Activated T-cell treated with anti-CD3 and anti-CD28 coated beads, Interleukin-2, amount 50 U/mL, for 72 hours (primary cell): ENCODE data around the gene VSTM2B. TPM values are rescaled to one million over a fixed set of nuclear protein-coding genes. Genes with fewer than 3 reads are reported as not detected.

Experiments
- ATAC-seq, 2 donors: fragments of 150-1000 bp; cut with Tn5 transposase; replicated peaks in 1 of 2; 2 replicates each; pipeline ENCODE4 v1.10.0; 2021; ENCODE audit warnings: moderate library complexity in 2 of 2, mild to moderate bottlenecking in 1 of 2
- DNase-seq, 2 donors: peaks; one replicate each; pipeline ENCODE4 v3.0.0; 2021 to 2022; ENCODE audit warnings: mixed read lengths in 1 of 2
- H3K27ac Mint-ChIP-seq: one replicate; pipeline ENCODE4 v1.8.0; 2022; ENCODE audit warnings: mild to moderate bottlenecking, moderate library complexity, mixed read lengths
- H3K27me3 Mint-ChIP-seq: one replicate; pipeline ENCODE4 v1.8.0; 2022; ENCODE audit warnings: low read depth, mixed read lengths
- H3K36me3 Mint-ChIP-seq, 2 donors: one replicate each; pipeline ENCODE4 v1.8.0; 2022; ENCODE audit warnings: mixed read lengths in 2 of 2, mild to moderate bottlenecking in 1 of 2; ENCODE audit not compliant: insufficient read depth in 2 of 2
- H3K4me1 Mint-ChIP-seq: one replicate; pipeline ENCODE4 v1.8.0; 2022; ENCODE audit warnings: low read depth, mixed read lengths
- H3K4me3 Mint-ChIP-seq, 2 donors: one replicate each; pipeline ENCODE4 v1.8.0; 2022; ENCODE audit warnings: mild to moderate bottlenecking in 2 of 2, mixed read lengths in 2 of 2, moderate library complexity in 2 of 2
- H3K9me3 Mint-ChIP-seq, 2 donors: one replicate each; pipeline ENCODE4 v1.8.0; 2022; ENCODE audit warnings: mixed read lengths in 2 of 2
- total RNA-seq, 2 donors: library from RNA; stranded (reverse); gene quantifications; one replicate each; pipeline ENCODE4 v1.2.3, GENCODE V29; 2022

The VSTM2B gene
- total RNA-seq, 2 donors from 2014 or later = not detected

DNA sequence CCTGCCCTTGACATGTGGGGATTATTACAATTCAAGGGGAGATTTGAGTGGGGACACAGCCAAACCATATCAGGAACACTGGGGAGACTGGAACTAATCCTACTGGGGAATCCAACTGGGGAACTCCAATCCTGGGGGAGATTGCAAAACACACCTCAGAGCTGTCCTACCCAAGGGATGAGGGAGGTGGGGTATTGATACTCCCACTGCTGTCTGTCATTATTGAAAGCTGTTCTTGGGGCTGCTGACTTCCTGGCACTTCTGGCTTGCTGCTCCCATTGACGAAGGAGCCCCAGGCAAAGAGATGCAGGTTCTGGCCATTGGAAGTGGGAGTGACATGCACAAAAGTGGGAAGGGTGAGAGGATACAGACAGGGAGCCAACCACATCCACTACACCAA, 55.6 kb downstream of the VSTM2B start:
- ATAC-seq (no peak), DNase-seq (no peak)
- Mint-ChIP-seq H3K4me1 (peaks cover 43% of the 10 kb centered on the region), H3K9me3 (peaks cover 4 to 9% of the 10 kb centered on the region in 2 donors), H3K4me3 (no peak overlapping the region), H3K36me3 (peaks cover 8 to 10% of the 10 kb centered on the region in 2 donors), H3K27ac (no peak overlapping the region), H3K27me3 (peaks cover 74% of the 10 kb centered on the region)

DNA sequence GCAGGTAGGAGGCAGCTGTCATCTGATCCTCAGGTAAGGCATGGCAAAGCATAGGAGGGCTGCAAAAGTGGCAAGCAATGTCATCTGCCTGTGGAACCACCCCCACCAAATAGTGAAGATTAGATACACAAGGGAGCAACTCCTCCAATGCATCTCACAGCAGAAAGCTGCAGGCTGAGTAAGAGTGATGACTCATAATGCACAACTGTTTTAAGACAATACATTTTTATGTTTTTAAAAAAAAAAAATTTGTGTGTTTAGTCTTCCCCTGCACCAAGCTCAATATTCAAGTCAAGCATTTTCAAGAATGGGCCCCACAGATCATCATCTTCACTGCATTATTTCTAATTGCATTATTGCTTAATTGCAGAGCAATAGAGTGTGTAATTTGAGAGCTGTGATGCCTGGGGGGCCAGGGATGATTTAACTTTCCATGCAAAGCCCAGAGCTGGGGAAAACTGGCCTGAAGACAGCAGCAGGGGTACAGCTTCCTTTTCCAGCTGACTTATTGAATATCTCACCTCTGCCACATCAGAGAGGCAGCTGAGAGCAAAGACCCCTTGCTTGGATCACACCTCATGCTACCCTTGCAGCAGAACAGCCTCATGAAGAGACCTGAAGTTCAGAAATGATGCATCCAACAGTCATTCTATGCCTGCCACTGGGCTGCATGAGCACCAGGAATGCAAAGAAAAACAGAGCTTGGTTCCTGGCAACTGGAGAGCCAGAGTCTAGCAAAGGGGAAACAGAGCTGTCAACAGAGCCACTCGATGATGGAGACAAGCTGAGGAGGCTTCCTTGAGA, 57.6 kb downstream of the VSTM2B start:
- peaks cover 47% of the 10 kb centered on the region for H3K4me1 Mint-ChIP-seq
- H3K36me3 Mint-ChIP-seq = peaks cover 8 to 10% of the 10 kb centered on the region in 2 donors
- ATAC-seq = peak; percentile 37 to 40
- peak overlapping the region; percentile 59 for H3K27ac Mint-ChIP-seq
- peak; percentile 36 to 38 for DNase-seq
- H3K9me3 Mint-ChIP-seq = peaks cover 4 to 9% of the 10 kb centered on the region in 2 donors
- peaks cover 66% of the 10 kb centered on the region for H3K27me3 Mint-ChIP-seq
- peak overlapping the region; percentile 35 to 76 for H3K4me3 Mint-ChIP-seq

- ATAC-seq = no peak
- peaks cover 47% of the 10 kb centered on the region for H3K4me1 Mint-ChIP-seq
- peak overlapping the region; percentile 48 for H3K27ac Mint-ChIP-seq
- peaks cover 0 to 9% of the 10 kb centered on the region in 2 donors for H3K9me3 Mint-ChIP-seq
- DNase-seq = no peak
- peaks cover 7 to 18% of the 10 kb centered on the region in 2 donors for H3K36me3 Mint-ChIP-seq
- H3K4me3 Mint-ChIP-seq = peak overlapping the region in 1 of 2 donors; percentile 31
- H3K27me3 Mint-ChIP-seq = peaks cover 45% of the 10 kb centered on the region
Measured at GRCh38 chr19:29586401-29586800, 60.6 kb downstream of the VSTM2B start.

GRCh38 chr19:29587059-29587458, 61.3 kb downstream of the VSTM2B start:
- H3K4me1 Mint-ChIP-seq = peaks cover 47% of the 10 kb centered on the region
- H3K36me3 Mint-ChIP-seq = peaks cover 7 to 16% of the 10 kb centered on the region in 2 donors
- no peak for DNase-seq
- no peak for ATAC-seq
- peak overlapping the region; percentile 12 to 31 for H3K4me3 Mint-ChIP-seq
- peaks cover 0 to 9% of the 10 kb centered on the region in 2 donors for H3K9me3 Mint-ChIP-seq
- H3K27me3 Mint-ChIP-seq = peaks cover 48% of the 10 kb centered on the region
- peak overlapping the region; percentile 48 for H3K27ac Mint-ChIP-seq

DNA sequence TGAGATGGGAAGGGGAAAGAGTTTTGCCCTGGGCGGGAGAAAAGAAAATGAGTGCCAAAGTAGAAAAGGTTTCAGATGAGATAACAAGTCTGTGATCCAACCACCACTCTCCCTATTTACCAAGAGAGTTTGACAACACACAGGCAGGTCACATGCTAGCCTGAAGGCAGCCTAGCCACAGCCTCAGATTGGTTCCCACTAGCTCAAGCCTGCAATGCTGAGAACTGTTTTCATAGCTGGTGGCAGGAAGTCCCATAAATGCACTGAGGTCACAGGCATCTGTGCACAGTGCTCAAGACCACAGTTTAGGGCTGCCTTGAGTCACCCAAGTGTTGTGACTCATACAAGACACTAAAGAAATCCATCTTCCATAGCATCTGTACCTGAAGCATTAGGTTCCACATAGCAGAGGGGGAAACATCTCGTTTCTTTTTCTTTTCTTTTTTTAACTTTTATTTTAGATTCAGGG, 61.8 kb downstream of the VSTM2B start:
- peak; percentile 82 to 86 for DNase-seq
- Mint-ChIP-seq H3K4me3 (peak overlapping the region; percentile 12 to 31), H3K36me3 (peaks cover 7 to 16% of the 10 kb centered on the region in 2 donors), H3K4me1 (peaks cover 45% of the 10 kb centered on the region), H3K27ac (peak overlapping the region; percentile 31), H3K9me3 (peaks cover 0 to 8% of the 10 kb centered on the region in 2 donors), H3K27me3 (peaks cover 50% of the 10 kb centered on the region)
- peak; percentile 99 for ATAC-seq

- H3K27ac Mint-ChIP-seq = no peak overlapping the region
- peaks cover 0 to 6% of the 10 kb centered on the region in 2 donors for H3K9me3 Mint-ChIP-seq
- H3K4me1 Mint-ChIP-seq = peaks cover 40% of the 10 kb centered on the region
- DNase-seq = no peak
- H3K4me3 Mint-ChIP-seq = no peak overlapping the region
- peaks cover 7 to 16% of the 10 kb centered on the region in 2 donors for H3K36me3 Mint-ChIP-seq
- H3K27me3 Mint-ChIP-seq = peaks cover 55% of the 10 kb centered on the region
- peak in 1 of 2 donors; percentile 0 for ATAC-seq
Measured at GRCh38 chr19:29588095-29588494, 62.3 kb downstream of the VSTM2B start.

DNA sequence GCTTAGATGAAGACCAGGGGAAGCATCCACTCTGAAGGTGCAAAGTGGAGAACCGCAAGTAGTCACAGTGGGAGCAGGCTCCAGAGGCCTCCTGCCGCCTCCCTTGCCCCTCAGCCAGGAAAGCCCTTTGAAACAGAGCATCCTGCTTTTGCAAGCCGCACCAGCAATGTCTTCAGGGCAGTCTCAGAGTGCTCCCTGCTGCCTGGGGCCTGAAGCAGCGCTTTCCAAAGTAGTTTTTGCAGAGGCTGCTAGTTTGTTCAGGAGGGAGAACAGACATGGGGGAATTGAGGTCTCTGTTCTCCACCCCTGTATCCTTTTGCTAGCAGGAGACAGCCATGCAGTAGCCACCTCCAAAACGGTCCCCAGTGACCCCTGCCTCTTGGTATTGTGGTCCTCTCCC, 64.5 kb downstream of the VSTM2B start:
- no peak for ATAC-seq
- DNase-seq = no peak

DNA sequence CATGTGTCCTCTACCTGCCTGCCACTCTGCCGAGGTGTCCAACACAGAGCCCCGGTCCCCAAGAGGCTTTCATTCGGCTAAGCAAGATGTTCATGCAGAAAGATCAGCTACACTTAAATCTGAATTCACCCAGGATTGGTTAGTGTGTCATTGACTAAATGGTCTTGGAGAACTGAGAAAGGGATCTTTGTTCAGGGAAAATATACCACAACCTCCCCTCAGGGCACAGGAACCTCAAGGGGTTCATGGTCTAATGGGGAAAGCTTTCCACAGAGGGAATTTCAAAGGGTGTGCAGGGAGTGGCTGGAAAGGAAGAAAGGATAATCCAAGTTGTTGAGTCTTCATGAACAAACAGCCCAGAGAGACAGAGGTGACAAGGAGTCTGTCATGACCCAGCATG, 65.9 kb downstream of the VSTM2B start:
- no peak overlapping the region for H3K27ac Mint-ChIP-seq
- peaks cover 17% of the 10 kb centered on the region for H3K4me1 Mint-ChIP-seq
- peaks cover 37% of the 10 kb centered on the region for H3K27me3 Mint-ChIP-seq
- DNase-seq (no peak), ATAC-seq (no peak)
- peaks cover 6 to 13% of the 10 kb centered on the region in 2 donors for H3K36me3 Mint-ChIP-seq
- H3K9me3 Mint-ChIP-seq = peaks cover 0 to 6% of the 10 kb centered on the region in 2 donors
- H3K4me3 Mint-ChIP-seq = no peak overlapping the region

More for the DNA sequence above, 64.5 kb downstream of the VSTM2B start:
- peaks cover 0 to 6% of the 10 kb centered on the region in 2 donors for H3K9me3 Mint-ChIP-seq
- H3K4me3 Mint-ChIP-seq = no peak overlapping the region
- H3K27me3 Mint-ChIP-seq = peaks cover 46% of the 10 kb centered on the region
- no peak overlapping the region for H3K27ac Mint-ChIP-seq
- H3K4me1 Mint-ChIP-seq = peaks cover 29% of the 10 kb centered on the region
- H3K36me3 Mint-ChIP-seq = peaks cover 6 to 13% of the 10 kb centered on the region in 2 donors

DNA sequence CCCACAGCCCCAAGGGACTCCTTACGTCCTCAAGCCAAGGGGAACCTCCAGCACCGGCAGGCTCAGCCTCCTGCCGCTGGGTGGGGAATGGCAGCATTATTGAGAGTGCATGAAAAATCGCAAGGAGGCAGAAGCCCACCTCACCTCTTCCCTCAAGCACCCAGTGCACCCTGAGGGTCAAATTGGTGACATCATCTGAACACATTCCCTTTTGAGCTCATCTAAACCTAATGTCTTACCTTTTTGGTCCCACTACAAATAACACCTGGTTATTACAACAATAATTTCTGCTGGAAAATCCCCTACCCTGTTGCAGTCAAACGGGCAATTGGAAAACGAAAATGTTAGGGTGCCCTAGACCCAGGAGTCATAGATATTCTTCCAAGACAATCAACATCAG, 68.1 kb downstream of the VSTM2B start:
- ATAC-seq = no peak
- H3K27ac Mint-ChIP-seq = no peak overlapping the region
- H3K9me3 Mint-ChIP-seq = peaks cover 0 to 6% of the 10 kb centered on the region in 2 donors
- peaks cover 39% of the 10 kb centered on the region for H3K27me3 Mint-ChIP-seq
- H3K36me3 Mint-ChIP-seq = peaks cover 6 to 13% of the 10 kb centered on the region in 2 donors
- DNase-seq = no peak
- H3K4me1 Mint-ChIP-seq = no peaks in the 10 kb centered on the region
- no peak overlapping the region for H3K4me3 Mint-ChIP-seq

- Mint-ChIP-seq H3K27ac (no peak overlapping the region), H3K4me1 (no peaks in the 10 kb centered on the region), H3K9me3 (no peaks in the 10 kb centered on the region), H3K36me3 (peaks cover 0 to under 1% of the 10 kb centered on the region in 2 donors), H3K4me3 (no peak overlapping the region), H3K27me3 (peaks cover 35% of the 10 kb centered on the region)
- DNase-seq (no peak), ATAC-seq (no peak)
Measured at GRCh38 chr19:29596080-29596727, 70.4 kb downstream of the VSTM2B start.

GRCh38 chr19:29596885-29597525, 71.2 kb downstream of the VSTM2B start:
- no peaks in the 10 kb centered on the region for H3K36me3 Mint-ChIP-seq
- H3K4me3 Mint-ChIP-seq = no peak overlapping the region
- H3K27ac Mint-ChIP-seq = no peak overlapping the region
- peaks cover 27% of the 10 kb centered on the region for H3K27me3 Mint-ChIP-seq
- no peak for ATAC-seq
- DNase-seq = no peak
- no peaks in the 10 kb centered on the region for H3K4me1 Mint-ChIP-seq
- no peaks in the 10 kb centered on the region for H3K9me3 Mint-ChIP-seq

DNA sequence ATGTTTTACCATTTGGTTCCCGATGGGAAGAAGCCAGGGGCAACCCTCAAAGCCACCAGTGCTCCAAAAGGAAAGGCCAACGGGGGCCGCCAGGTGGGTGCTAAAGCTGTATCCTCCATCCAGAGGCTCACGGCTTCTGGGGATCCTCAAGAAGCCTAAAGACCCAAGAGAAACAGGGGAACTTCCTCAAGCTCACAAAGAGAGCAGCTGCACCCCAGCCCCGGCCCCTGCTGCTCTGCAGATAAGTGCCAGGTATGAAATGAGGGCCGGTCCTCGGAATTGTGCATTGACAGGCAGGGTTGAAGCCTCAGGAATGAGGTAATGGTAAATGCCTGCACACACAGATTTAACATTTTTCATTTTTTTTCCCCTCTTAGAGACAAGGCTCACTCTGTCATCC, 72.2 kb downstream of the VSTM2B start:
- no peak overlapping the region for H3K27ac Mint-ChIP-seq
- no peaks in the 10 kb centered on the region for H3K9me3 Mint-ChIP-seq
- no peak overlapping the region for H3K4me3 Mint-ChIP-seq
- DNase-seq (no peak), ATAC-seq (no peak)
- H3K27me3 Mint-ChIP-seq = peaks cover 21% of the 10 kb centered on the region
- H3K36me3 Mint-ChIP-seq = no peaks in the 10 kb centered on the region
- H3K4me1 Mint-ChIP-seq = no peaks in the 10 kb centered on the region

DNA sequence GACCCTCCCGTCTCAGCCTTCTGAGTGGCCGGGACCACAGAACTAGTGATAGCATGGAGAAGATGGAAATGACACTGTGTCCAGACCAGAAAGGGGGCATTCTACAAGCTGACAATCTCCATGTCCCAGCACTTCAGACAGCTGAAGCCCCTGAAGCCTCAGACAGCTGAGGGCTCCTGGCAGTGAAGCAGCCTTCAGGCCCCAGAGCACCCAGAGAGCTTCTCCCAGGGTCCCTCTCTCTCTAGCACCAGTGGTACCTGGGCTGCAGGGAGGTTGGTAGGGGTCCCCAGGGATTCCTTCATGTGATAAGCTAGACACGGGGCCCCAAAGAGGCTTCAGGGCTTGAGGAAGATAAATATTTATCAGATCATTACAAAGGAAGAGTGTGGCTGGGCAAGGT, 72.7 kb downstream of the VSTM2B start:
- Mint-ChIP-seq H3K4me3 (no peak overlapping the region), H3K27ac (no peak overlapping the region), H3K36me3 (no peaks in the 10 kb centered on the region), H3K4me1 (no peaks in the 10 kb centered on the region), H3K9me3 (no peaks in the 10 kb centered on the region), H3K27me3 (peaks cover 17% of the 10 kb centered on the region)
- ATAC-seq (no peak), DNase-seq (no peak)
